Rectal smooth muscle tissue (tissue), 1 donor: ENCODE results near the gene DLG1.
"Not testable (repeated sequence)": the region's sequence is repeated elsewhere in the genome, so short reads cannot be mapped to it uniquely, and the experiment has no call there.

ENCODE experiments used
- H3K27ac ChIP-seq: one replicate; pipeline ENCODE4 v1.7.0; 2013; ENCODE audit warnings: low read depth, low read length, inconsistent platforms
- H3K27me3 ChIP-seq: one replicate; pipeline ENCODE4 v1.7.0; 2013; ENCODE audit warnings: low read length; ENCODE audit not compliant: control insufficient read depth, insufficient read depth
- H3K36me3 ChIP-seq: one replicate; pipeline ENCODE4 v1.7.0; 2013; ENCODE audit warnings: low read length; ENCODE audit not compliant: control insufficient read depth, insufficient read depth
- H3K4me1 ChIP-seq: one replicate; pipeline ENCODE4 v1.7.0; 2013; ENCODE audit warnings: low read length; ENCODE audit not compliant: control insufficient read depth, insufficient read depth
- H3K4me3 ChIP-seq: one replicate; pipeline ENCODE4 v1.7.0; 2013; ENCODE audit warnings: low read length
- H3K9ac ChIP-seq: one replicate; pipeline ENCODE4 v1.7.0; 2013; ENCODE audit warnings: low read length

Gene DLG1

DNA sequence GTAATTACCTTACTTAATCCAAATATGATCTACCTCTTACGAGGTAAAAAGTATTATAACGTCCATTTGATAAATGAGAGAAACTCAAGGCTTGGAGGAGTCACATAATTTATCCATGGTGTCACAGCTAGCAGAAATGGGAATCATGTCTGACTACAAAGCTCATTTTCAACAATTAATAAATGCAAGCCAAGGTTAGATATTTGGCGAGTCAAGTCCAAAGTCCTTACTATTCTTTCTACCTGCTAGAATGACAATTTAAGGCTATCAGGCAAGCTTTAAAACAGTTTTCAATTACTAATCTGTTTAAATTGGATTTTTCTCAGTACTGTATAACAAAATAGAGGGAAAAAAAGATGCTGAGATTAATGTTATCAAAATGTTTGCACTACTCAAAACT, 68.6 kb downstream of the DLG1 start:
- Histone ChIP-seq H3K9ac (no peak overlapping the region), H3K4me1 (peaks cover 2% of the 10 kb centered on the region), H3K4me3 (no peak overlapping the region), H3K27ac (no peak overlapping the region), H3K36me3 (no peaks in the 10 kb centered on the region), H3K27me3 (no peaks in the 10 kb centered on the region)

DNA sequence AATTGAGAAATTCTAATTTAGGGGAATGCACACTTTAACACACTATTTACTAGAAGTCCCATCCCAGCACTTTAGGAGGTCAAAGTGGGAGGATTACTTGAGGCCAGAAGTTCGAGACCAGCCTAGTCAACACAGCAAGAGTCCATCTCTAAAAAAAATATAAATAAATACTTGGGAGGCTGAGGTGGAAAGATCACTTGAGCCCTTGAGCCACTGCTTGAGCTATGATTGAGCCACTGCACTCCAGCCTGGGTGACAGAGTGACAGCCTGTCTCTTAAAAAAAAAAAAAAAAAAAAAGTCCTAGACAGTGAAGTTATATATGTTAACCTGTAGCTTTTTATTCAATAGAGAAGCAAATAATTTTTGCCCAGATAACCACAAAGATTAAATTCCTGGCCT, 69.2 kb downstream of the DLG1 start:
- no peaks in the 10 kb centered on the region for H3K27me3 ChIP-seq
- H3K4me3 ChIP-seq = no peak overlapping the region
- no peak overlapping the region for H3K9ac ChIP-seq
- peaks cover 2% of the 10 kb centered on the region for H3K4me1 ChIP-seq
- no peaks in the 10 kb centered on the region for H3K36me3 ChIP-seq
- no peak overlapping the region for H3K27ac ChIP-seq

DNA sequence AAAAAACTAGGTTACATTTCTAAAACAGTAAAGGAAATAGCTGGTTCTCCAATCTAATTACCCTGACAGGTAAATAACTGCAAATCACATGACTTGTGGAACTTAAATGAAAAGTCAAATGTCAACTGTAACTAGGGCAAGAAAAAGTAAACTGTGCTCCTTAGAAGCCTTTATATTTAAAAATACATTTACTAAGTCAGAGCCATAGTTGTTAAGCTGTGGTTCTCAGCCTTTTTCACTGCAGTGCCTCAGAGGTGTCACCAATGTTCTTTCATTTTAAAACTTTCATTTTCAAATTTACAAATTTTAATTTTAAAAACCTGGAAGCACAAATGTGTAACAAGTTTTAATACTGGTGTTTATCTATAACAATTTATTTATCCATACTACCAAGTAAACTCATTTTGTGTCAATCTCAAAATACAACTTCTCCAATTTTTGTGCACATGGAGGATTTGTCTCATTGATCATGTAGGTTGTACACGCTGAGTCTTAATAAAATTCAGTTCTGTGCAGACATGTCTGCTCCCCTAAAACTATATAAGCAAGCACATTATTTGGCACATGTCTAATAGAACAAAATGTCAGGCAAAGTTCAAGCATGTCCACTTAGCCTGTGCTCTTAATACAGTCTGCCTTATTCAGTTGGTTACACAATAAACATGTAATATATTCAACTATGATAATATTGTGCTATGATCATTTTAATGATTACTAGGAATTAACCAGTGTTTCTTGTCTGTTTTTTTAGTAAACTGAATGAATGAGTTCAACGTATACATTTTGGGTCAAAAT, 70.4 kb downstream of the DLG1 start:
- H3K4me1 ChIP-seq = peaks cover 3% of the 10 kb centered on the region
- H3K27ac ChIP-seq = no peak overlapping the region
- no peak overlapping the region for H3K4me3 ChIP-seq
- no peaks in the 10 kb centered on the region for H3K36me3 ChIP-seq
- no peak overlapping the region for H3K9ac ChIP-seq
- H3K27me3 ChIP-seq = no peaks in the 10 kb centered on the region

DNA sequence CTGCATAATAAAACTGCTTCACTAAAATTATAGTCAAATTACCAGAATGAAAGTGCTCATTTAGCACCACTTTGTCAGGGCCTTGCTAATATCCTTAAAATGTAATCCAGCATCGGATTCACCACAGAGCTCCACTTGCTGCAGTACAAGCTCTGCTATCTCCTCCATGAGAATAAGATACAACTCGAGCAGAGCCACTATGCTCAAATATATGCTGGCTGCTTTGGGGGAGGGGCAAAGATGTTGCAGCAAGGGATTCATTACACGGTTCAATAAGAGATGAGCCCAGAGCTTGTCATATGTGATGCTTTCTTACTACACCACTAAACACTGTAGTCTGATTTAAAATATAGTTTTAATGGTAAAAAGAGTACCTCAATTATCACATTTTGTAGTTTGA, 72.2 kb downstream of the DLG1 start:
- peaks cover 5% of the 10 kb centered on the region for H3K4me1 ChIP-seq
- H3K9ac ChIP-seq = no peak overlapping the region
- no peaks in the 10 kb centered on the region for H3K36me3 ChIP-seq

DNA sequence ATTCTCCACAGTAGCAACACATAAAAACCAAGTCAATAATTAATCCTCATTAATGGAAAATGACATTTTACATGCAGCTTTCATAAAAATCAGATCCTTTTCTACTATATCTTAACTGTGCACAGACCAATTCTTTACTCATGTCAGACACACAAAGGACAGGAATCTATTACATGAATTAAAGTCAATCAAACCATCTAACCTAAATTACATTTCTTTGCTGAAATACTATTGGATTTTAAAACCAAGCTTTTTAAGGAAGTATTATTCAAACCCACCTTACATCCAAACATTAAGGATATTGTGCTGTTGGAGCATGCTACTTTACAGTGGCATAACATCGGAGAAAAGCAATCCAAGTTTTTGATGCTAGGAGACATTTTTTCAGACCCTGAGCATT, 72.8 kb downstream of the DLG1 start:
- H3K27ac ChIP-seq = no peak overlapping the region
- H3K36me3 ChIP-seq = no peaks in the 10 kb centered on the region
- H3K9ac ChIP-seq = no peak overlapping the region
- no peak overlapping the region for H3K4me3 ChIP-seq
- peaks cover 5% of the 10 kb centered on the region for H3K4me1 ChIP-seq
- H3K27me3 ChIP-seq = no peaks in the 10 kb centered on the region

More for the DNA sequence above, 72.2 kb downstream of the DLG1 start:
- Histone ChIP-seq H3K27ac (no peak overlapping the region), H3K4me3 (no peak overlapping the region), H3K27me3 (no peaks in the 10 kb centered on the region)

DNA sequence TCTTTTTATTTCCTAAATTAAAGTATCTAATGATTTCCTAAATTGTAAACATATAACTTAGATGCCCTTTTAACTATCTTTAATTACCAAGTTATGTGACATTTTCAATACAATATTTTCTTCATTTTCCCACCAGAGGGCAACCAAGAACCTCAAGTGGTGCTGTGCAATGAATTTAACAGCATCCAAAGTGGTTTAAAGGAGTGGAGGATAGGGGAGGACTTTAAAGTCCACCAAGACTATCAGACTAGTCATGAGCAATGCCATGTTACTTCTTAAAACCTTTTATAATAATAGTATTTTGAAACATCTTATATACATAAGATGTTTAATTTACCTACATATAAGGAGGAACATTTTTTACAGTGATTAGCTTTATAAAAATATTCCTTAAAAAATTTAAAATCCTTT, 74.4 kb downstream of the DLG1 start:
- Histone ChIP-seq H3K9ac (no peak overlapping the region), H3K36me3 (no peaks in the 10 kb centered on the region), H3K4me1 (peaks cover 5% of the 10 kb centered on the region), H3K27me3 (no peaks in the 10 kb centered on the region), H3K4me3 (no peak overlapping the region), H3K27ac (no peak overlapping the region)

DNA sequence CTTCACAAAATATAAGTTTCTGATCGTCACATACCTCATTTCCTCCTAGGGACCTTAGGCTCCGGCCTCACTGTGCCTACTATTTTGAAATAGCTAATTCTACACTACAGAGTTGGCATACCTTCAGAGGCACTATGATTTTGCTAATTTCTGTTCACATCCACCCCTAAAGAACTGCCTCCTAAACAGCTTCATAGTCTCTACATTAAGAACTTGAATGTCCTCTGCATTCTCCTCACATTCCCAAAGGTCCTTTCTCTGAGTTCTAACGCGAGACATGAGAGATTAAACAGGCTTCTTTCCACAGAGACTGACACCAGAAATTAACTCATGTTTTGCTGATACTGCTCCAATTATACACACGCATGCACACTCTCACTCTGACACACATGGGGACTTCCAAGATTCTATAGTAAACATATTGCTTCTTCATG, 75.5 kb downstream of the DLG1 start:
- Histone ChIP-seq H3K9ac (no peak overlapping the region), H3K27ac (no peak overlapping the region), H3K4me1 (peaks cover 5% of the 10 kb centered on the region)

DNA sequence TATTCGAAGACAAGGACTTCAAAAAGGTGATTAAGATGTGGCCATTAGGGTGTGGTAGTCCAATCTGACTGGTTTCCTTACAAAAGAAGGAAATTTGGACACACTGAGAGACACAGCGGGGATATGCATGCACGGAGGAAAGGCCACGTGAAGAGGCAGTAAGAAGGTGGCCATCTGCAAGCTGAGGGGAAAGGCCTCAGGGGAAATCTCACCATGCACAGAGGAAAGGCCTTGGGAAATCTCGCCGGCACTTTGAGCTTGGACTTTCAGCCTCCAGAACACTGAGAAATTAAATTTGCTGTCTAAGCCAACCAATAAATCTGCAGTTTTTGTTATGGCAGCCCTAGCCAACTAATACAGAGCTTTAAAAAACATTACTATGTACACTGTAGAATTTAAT, 78.8 kb downstream of the DLG1 start:
- no peak overlapping the region for H3K27ac ChIP-seq
- no peaks in the 10 kb centered on the region for H3K36me3 ChIP-seq
- no peak overlapping the region for H3K4me3 ChIP-seq
- no peaks in the 10 kb centered on the region for H3K27me3 ChIP-seq
- H3K4me1 ChIP-seq = peaks cover 3% of the 10 kb centered on the region
- no peak overlapping the region for H3K9ac ChIP-seq

More for the DNA sequence above, 75.5 kb downstream of the DLG1 start:
- no peaks in the 10 kb centered on the region for H3K36me3 ChIP-seq
- H3K4me3 ChIP-seq = no peak overlapping the region
- H3K27me3 ChIP-seq = no peaks in the 10 kb centered on the region

DNA sequence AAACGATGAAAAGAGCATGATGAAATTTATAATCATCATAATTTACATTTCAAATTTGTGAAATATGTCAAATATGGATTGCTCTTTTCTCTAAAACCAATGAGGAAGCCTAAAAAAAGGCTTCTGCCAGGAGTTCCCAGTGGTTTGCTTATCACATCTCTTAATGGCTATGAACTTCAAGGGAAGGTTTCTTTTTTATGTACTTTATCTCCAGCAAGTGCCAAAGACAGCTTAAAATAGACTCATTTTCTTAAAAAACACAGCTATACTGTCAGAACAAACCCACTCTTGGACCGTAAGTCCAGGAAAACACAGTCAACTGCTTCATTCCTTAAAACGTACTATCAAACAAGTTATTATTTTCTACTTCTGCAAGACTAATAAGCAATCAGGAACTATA, 80.2 kb downstream of the DLG1 start:
- Histone ChIP-seq H3K27ac (no peak overlapping the region), H3K27me3 (no peaks in the 10 kb centered on the region), H3K4me3 (no peak overlapping the region), H3K9ac (no peak overlapping the region), H3K4me1 (peaks cover 3% of the 10 kb centered on the region), H3K36me3 (no peaks in the 10 kb centered on the region)

DNA sequence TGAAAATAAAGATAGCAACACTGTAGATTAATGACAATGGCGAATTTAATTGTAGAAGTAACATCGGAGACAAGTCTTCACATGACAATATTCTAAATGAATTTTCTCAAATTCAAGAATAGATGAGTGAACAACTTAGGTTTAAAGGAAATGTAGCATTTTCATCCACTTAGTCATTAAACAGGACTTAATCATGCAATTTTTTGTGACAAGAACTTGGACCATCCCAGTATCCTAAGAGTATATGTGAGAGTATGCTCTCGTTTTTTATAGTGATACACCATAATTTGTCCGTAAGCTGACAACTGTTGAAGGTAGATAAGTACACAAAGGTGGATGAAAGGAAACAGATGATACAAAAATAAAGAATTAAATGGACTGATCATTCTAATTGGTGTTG, 81.5 kb downstream of the DLG1 start:
- Histone ChIP-seq H3K4me3 (no peak overlapping the region), H3K9ac (no peak overlapping the region), H3K27me3 (no peaks in the 10 kb centered on the region), H3K4me1 (no peaks in the 10 kb centered on the region), H3K27ac (no peak overlapping the region), H3K36me3 (no peaks in the 10 kb centered on the region)

DNA sequence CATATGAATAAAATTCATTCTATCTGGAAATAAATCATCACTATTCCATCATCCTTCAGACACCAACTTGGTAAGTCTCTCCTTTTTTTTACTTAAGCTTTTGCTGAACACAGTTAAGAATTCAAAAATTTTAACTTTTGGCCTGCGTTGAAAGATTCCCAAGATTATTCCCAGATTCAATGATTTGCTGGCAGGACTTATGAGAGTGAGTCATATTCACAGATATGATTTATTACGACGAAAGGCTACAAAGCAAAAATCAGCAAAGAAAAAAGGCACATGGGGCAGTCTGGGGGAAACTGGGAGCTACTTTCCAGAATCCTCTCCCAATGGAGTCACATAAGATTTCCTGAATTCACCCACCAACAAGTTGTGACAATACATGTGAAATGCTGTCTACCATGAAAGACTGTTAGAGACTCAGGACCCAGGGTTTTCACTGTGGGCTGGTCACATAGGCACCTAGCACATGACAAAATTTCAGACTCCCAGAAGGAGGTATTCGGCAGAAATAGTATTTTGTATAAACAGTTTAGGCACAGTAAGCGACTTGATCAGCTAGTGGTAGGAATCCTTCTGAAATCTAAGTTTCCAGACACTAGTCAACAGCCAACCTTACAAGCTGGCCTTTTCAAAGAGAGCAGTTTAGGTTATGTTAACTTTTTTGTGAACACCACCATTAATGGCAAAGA, 82.1 kb downstream of the DLG1 start:
- H3K27ac ChIP-seq = no peak overlapping the region
- no peak overlapping the region for H3K9ac ChIP-seq
- no peak overlapping the region for H3K4me3 ChIP-seq
- no peaks in the 10 kb centered on the region for H3K27me3 ChIP-seq
- H3K4me1 ChIP-seq = no peaks in the 10 kb centered on the region
- H3K36me3 ChIP-seq = no peaks in the 10 kb centered on the region

DNA sequence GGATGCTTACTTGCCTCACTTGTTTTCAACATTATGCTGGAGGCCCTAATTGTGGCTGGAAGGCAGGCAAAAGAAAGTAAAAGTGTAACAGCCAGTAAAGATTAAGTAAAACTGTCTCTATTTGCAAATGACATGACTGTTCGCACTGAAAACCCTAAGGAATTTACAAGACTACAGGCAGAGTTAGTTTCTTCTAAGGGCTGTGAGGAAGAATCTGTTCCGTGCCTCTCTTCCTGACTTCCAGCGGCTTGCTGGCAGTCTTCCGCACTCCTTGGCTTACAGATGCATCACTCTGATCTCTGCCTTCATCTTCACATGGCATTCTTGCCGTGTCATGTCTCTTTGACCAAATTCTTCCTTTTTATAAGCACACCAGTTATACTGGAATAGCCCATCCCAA, 86.1 kb downstream of the DLG1 start:
- H3K36me3 ChIP-seq = no peaks in the 10 kb centered on the region
- H3K27ac ChIP-seq = no peak overlapping the region
- no peak overlapping the region for H3K4me3 ChIP-seq
- no peaks in the 10 kb centered on the region for H3K4me1 ChIP-seq
- no peaks in the 10 kb centered on the region for H3K27me3 ChIP-seq
- no peak overlapping the region for H3K9ac ChIP-seq

DNA sequence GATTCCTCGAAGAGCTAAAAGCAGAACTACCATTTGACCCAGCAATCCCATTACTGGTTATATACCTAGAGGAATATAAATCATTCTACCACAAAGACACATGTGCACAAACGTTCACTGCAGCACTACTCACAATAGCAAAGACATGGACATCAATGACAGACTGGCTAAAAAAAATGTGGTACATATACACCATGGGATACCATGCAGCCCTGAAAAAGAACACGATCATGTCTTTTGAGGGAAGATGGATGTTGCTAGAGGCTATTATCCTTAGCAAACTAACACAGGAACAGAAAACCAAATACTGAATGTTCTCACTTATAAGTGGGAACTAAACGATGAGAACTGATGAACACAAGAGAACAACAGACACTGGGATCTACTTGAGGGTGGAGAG, 86.7 kb downstream of the DLG1 start:
- not testable (repeated sequence) for H3K4me3 ChIP-seq, H3K27ac ChIP-seq, H3K36me3 ChIP-seq, H3K27me3 ChIP-seq, H3K4me1 ChIP-seq, H3K9ac ChIP-seq
